DND-41 (cell line): ENCODE data around the gene UEVLD.

ENCODE experiments used
- EZH2 ChIP-seq: IDR thresholded peaks from 3 replicates; pipeline ENCODE4 v1.6.1; 2012; ENCODE audit warnings: borderline replicate concordance, low read depth, mild to moderate bottlenecking, moderate library complexity, low read length, inconsistent platforms; ENCODE audit not compliant: severe bottlenecking
- TF ChIP-seq, protein P1 (sequence below): IDR thresholded peaks from 2 replicates; pipeline ENCODE4 v1.5.1; 2012; ENCODE audit warnings: borderline replicate concordance, low read length, moderate library complexity, mild to moderate bottlenecking; ENCODE audit not compliant: poor library complexity, severe bottlenecking; ENCODE audit errors: extremely low read depth

DNA sequence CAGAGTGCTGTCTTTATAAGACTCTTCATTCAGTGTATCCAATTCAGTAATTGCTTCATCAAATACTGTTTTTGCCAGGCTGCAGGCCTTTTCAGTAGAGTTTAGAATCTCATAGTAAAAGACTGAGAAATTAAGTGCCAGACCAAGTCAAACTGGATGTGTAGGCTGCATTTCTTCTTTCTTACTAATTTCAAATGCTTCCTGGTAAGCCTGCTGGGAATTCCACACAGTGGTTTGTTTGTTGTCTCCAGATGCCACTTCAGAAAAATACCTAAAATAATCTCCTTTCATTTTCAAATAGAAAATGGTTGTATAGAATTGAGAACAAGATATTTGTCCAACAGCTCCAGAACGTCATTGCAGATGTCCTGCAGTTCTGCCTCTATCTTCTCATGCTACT lies 98.2 kb downstream of the UEVLD start:
- TF ChIP-seq, protein P1, sequence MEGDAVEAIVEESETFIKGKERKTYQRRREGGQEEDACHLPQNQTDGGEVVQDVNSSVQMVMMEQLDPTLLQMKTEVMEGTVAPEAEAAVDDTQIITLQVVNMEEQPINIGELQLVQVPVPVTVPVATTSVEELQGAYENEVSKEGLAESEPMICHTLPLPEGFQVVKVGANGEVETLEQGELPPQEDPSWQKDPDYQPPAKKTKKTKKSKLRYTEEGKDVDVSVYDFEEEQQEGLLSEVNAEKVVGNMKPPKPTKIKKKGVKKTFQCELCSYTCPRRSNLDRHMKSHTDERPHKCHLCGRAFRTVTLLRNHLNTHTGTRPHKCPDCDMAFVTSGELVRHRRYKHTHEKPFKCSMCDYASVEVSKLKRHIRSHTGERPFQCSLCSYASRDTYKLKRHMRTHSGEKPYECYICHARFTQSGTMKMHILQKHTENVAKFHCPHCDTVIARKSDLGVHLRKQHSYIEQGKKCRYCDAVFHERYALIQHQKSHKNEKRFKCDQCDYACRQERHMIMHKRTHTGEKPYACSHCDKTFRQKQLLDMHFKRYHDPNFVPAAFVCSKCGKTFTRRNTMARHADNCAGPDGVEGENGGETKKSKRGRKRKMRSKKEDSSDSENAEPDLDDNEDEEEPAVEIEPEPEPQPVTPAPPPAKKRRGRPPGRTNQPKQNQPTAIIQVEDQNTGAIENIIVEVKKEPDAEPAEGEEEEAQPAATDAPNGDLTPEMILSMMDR = no peak
- no peak for TF ChIP-seq EZH2
